GM12891 (cell line): ENCODE data around the gene TMEM80.

Source experiments
- PAX5 ChIP-seq: IDR thresholded peaks from 2 replicates; pipeline ENCODE4 v1.6.1; 2011; ENCODE audit warnings: low read length, moderate library complexity, mild to moderate bottlenecking; ENCODE audit not compliant: insufficient read depth, severe bottlenecking
- POLR2A ChIP-seq: IDR thresholded peaks from 2 replicates; pipeline ENCODE4 v1.6.1; 2011; ENCODE audit warnings: low read depth, low read length, control low read depth
- POLR2AphosphoS5 ChIP-seq: IDR thresholded peaks from 2 replicates; pipeline ENCODE4 v1.6.1; 2011; ENCODE audit warnings: low read depth, low read length, control low read depth
- POU2F2 ChIP-seq: IDR thresholded peaks from 2 replicates; pipeline ENCODE4 v1.6.1; 2011; ENCODE audit warnings: low read depth, mild to moderate bottlenecking, control low read depth, low read length, moderate library complexity
- SPI1 ChIP-seq: IDR thresholded peaks from 2 replicates; pipeline ENCODE4 v1.6.1; 2011; ENCODE audit warnings: low read depth, low read length, control low read depth
- TAF1 ChIP-seq: IDR thresholded peaks from 2 replicates; pipeline ENCODE4 v1.6.1; 2011; ENCODE audit warnings: low read depth, low read length, control low read depth

- TF ChIP-seq POLR2AphosphoS5 (no peak), TAF1 (no peak), POLR2A (no peak), POU2F2 (no peak), PAX5 (no peak), SPI1 (no peak)
These were observed 27.7 kb downstream of the TMEM80 start for GRCh38 chr11:723120-723883.
